ENCODE results near the gene TULP4.
A peak's percentile ranks its signal among the peaks of the same experiment; 100 is the strongest.
"Not testable (repeated sequence)": the region's sequence is repeated elsewhere in the genome, so short reads cannot be mapped to it uniquely, and the experiment has no call there.

Gene TULP4

DNA sequence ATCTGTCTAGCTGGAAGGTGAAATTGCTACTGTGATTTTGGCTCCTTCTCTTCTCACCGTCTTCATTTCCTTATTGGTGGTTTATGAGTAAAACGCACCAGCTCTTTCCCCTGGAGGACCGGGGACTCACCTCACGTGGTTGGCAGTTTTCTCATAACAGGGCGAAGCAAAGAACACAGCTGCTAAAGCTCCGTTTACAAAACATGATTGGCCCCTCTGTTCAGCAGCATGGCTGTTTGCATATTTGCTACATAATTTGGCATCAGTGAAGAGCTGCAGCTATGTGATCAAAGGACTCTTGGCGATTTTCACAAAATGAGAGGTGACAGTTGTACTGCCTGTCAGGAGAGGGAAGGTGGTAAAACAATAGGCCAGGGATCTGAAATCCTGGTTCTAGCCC lies 227.1 kb downstream of the TULP4 start:
- no peak for DNase-seq

DNA sequence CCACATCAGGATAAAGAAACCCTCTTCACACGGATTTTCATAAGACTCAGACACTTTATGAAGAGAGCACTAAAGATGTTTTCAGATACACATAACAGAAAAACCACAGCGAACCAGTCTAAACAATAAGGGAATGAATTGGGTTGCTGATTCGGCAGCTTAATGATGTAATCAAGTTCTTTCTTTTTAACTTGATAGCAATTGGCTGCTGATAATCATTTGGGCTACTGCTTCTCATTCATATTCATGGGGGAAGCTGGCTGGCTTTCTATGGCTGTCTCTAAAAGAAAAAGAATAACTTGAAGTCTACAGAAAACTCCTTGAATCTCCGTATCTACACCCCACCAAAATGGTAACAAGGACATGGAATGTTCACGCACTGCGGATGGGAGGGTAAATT lies 227.6 kb downstream of the TULP4 start:
- no peak for DNase-seq

DNA sequence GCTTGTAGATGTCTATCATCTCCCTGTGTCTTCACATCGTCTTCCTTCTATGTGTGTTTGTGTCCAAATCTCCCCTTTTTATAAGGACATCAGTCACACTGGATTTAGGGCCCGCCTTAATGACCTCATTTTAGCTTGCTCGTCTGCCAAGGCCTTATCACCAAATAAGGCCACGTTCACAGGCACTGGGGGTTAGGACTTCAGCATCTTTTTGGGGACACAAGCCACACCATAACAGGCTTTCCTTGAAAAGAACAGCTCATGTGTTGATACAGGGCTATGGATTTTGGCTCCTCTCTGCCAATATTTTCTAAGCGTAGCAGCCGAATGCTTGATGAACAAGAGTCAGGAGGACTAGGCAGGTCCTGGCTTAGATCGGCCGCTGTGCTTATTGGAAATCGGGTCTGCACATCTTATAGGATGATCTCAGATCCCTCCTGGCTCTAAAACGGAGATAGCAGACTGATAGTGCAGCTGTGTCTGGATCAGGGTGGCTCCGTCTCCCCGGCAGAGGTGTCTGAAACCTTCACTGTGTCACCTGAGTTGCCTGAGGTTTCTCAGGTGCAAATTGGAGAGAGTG lies 231.4 kb downstream of the TULP4 start:
- no peak for DNase-seq

DNA sequence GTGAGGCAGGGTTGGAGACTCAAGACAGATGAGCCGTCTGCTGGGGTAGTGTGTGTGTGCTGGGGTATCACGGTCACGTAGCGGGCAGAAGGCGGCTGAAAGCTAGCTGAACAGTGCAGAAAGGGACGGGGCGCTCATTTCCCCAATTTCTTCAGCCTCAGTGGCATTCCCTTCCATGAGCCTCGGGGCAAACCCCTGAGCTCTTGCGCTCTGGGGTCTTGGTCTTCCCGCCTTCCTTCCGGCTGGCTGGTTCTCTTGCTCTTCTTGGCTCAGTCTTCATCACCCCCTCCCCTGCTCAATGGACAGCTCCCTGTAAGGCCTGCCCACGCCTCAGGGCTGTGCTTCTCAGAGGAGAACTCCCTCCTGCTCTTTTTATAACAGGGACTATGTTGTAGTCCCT lies 232.2 kb downstream of the TULP4 start:
- DNase-seq, result no peak

DNA sequence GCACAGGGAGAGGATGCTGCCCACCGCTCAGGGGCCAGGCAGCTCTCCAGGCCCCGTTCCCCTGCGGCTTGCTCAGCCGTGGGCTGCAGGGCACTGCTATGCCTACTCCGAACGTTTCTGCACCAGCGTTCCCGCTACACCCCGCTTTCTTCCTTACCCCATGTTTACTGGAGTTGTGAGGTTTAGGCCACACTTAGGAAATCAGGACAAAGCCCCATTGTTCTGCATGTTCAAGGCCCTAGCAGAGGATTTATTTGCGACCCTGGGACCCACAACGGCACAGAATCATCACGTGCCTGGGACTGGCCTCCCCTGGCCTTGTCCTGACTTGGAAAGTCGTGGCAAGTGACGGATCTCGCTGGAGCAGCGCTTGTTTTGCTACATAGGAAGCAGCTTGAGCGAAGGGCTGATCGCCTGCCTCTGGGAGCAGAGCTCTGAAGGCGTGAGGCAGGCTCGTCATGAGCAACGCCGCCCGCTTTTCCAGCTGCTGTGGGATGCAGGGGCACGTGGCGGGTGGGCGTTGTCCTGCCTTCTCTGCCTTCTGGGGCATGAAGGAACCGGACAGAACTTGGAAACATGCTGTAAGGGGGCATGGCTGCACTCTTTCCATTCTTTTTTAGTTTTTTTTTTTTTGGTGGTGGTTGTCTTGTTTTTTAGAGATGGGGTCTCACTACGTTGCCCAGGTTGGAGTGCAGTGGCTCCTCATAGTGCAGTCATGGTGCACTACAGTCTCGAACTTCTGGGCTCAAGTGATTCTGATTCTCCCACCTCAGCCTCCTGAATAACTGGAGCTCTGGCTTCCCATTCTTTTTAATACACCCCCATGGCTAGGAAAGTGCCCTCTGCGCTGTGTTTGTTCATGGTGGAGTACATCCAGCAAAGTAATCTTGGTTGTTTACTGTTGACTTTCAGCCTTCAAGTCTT lies 233.0 kb downstream of the TULP4 start:
- no peak for DNase-seq

DNA sequence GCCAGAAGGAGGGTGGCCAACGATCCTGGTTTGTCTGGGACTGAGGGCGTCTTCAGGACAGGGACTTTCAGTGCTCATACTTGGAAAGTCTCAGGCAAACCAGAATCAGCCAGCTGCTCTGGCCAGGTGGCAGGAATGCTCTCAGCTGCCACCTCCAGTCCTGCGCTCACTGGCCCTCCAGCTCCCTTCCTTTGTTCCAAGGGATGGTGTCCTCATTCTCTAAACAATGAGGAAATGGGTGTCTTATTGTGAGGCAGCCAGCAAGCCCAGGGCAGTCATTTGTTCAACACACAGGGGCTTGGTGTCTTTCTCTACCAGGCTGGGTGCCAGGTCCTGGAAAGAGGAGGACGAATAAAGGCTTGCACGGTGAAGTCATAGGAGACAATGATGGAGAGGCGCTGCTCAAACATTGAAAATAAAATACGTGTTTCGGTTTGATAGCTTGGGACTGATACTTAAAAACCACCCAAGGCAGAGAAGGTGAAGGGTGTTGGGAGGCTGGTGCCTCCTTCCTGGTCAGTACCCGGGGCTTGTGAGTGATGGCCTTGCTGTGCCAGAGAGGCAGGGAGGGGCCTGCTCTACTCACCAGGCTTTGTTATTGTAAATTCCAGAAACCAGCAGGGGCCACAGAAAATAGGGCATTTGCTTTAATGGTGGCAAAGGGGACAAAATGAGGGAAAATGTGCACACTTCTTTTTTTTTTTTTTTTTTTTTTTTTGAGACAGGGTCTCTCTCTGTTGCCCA lies 236.3 kb downstream of the TULP4 start:
- no peak for DNase-seq

DNA sequence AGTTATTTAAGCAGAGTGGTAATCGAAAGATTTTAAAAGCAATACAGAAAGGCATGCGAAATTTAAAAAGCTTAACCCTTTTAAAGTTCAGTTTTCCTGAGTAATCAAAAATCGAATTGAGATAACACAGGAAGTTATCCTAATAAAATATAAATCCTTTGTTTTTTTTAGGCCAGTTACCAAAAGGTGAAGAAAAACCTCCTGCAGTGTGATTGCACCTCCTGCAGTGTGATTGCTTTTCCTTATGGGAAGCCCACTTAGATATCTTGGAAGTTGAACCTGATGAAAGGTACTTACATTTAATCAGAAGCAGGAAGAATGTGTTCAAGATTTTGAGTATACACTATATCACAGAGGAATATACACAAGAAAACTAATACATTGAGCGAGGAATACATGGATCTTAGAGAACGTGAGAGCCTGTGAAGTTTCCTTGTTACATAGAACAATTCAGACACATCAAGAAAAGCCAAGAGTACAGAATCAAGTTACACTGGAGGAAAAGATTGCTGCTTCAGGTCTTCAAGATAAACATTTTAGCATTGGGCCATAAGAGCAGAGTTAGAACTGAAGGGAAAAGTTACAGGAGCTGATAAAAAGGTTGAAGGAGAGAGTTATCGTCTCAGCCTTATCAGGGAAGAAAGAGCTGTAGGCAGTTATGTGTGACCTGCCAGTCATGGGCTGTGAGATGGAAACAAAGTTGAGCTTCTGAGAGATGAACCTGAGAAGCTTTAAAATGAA lies 240.0 kb downstream of the TULP4 start:
- no peak for DNase-seq

DNA sequence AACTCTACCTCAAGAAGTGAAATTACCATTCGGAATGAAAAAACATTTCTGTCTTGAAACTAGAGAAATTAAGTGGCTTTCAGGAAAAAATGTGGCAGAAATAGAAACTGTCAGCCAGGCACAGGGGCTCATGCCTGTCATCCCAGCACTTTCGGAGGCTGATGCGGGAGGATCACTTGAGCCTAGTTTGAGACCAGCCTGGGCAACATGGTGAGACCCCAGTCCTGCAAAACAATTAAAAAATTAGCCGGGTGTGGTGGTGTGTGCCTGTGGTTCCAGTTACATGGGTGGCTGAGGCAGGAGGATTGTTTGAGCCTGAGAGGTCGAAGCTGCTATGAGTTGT lies 240.5 kb downstream of the TULP4 start:
- no peak for DNase-seq

DNA sequence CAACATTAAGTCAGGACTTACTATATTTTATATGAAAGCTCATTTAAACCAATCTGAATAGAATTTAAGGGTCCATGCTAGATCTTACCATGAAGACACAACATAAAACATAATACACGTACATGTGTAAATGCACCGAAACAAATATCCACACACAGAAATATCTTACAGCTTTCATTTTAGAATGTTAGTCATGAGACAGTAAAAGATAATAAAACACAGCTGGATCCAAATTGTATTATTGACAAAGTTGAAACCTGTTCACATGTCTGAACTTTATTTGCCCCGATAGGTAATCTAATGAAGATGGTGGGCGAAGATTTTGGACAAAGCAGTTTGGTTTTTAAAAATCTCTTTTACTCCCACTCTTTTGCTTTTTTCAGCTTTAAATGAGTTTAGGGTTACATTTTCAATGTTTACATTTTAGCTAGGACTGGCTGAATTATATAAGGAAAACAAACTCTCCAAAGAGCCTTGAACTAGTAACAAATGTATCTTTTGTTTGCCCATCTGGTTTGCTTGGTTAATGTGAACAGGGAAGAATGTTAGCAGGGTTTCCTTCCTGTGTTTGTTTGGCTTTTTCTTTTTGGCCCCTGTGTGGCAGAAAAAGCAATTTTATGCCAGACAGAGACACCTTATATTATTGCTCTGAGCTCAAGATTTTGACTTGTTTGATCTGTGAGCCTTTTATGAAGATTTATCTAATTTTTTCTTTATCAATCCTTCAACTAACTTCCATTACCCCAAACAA lies 242.5 kb downstream of the TULP4 start:
- DNase-seq, result no peak

DNA sequence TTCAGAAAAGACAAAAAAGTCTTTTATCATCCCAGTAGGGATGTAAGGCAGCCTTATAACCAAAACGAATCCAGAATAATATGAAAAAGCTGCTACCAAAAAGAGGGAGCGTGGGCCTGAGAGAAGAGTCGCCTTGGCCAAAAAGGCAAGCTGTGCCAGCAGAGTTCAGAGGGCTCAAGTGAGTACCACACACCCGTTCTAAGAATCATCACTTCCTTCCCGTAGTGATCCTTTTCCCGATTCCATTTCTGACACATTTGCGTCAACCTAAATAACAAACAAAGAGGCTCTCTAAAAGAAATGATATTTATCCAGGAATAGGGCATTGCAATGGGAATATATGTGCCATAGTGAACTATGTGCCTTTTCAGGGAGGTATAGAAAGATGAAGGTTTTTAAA lies 243.8 kb downstream of the TULP4 start:
- DNase-seq, result no peak

DNA sequence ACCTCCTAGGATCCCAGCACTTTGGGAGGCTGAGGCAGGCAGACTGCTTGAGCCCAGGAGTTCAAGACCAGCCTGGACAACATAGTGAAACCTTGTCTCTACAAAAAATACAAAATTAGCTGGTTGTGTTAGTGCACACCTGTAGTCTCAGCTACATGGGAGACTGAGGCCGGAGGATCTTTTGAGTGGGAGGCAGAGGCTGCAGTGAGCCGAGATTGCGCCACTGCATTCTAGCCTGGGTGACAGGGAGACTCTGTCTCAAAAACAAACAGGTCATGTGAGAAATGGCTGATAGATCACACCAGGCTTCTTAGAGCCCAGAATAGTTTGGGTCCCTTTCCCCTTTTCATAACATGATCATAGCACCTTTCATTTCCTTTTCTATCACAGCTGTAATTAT lies 244.8 kb downstream of the TULP4 start:
- DNase-seq, result not testable (repeated sequence)

DNA sequence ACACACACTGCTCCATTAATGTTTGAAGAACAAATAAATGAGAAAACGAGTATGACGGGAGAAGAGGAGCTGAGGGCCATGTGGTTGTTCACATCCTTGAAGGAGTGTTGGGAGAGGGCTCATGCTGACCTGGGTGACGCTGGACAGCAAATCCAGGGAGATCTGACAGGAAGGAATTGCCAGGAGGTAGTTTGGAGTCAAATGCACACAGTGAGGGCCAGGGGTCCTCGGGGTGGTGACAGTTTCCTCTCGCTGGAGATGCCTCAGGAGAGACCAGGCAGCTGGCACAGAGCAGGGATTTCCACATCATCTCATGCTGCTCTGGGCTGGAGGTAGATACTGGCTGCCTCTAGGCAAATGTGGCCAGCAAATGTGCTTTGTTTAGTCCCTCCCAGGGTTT lies 245.7 kb downstream of the TULP4 start:
- no peak for DNase-seq

DNA sequence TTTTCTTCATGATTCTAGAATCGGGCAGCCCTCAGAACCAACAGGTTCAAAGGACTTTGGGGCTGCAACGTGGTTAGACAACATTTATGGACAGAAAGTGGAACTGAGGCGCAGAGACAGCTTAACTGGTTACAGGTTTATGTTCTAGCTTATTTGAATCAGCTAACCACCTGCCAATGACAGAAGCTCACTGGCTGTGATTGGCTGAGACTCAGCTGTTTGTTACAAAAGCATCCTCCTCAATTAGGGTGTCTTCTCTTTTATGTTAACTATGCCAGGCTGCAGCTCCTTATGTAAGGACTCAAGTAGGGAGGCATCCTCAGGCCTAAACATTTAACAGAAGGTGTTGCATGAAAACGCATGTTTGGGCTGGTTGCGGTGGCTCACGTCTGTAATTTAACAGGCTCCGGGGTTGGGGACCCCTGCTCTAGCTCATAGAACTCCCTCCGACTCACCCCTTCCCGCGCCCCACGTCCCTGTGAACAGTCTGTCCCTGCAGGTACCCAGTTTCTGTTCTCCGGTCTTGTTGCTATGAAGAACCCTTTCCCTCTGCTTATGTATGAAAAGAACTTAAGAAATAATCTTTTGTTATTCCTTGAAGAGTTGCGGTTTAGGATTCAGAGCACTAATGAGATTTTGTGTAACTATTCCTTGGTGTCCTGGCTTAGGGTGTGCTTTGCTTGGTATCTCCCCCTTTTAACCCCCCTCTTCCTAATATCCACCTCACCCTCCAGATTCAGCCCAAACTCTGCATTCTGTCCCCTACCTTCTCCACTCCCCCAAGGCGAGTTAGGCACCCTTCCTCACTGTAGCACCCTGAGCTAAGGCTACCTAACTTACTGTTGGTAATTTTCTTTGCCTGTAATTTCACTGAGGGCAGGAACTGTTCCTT lies 246.4 kb downstream of the TULP4 start:
- DNase-seq, result no peak

DNA sequence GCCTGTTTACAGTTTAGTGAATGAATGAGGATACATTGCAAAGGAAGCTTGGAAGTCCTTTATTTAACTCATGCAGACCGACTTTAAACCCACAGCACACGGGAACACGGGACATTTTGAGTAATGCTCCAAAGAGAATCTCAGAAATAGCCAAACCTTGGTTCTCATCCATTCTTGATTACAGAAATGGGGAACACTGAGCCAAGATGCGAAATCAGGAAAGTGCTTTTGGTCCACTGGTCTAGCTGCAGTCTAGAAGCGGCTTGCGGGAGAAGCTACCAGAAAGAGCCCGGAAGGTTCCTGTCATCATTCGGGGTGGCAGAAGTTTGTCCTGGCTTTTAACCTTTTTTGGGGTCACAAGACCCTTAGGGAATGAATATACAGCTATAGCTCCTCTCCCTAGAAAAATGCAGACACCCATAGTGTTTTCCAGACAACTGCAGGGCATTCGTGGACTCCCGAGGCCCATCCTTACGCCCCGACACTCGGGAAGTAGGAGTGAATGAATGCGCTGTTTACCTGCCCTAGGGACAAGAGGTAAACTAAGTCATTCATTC lies 247.2 kb downstream of the TULP4 start:
- no peak for DNase-seq

DNA sequence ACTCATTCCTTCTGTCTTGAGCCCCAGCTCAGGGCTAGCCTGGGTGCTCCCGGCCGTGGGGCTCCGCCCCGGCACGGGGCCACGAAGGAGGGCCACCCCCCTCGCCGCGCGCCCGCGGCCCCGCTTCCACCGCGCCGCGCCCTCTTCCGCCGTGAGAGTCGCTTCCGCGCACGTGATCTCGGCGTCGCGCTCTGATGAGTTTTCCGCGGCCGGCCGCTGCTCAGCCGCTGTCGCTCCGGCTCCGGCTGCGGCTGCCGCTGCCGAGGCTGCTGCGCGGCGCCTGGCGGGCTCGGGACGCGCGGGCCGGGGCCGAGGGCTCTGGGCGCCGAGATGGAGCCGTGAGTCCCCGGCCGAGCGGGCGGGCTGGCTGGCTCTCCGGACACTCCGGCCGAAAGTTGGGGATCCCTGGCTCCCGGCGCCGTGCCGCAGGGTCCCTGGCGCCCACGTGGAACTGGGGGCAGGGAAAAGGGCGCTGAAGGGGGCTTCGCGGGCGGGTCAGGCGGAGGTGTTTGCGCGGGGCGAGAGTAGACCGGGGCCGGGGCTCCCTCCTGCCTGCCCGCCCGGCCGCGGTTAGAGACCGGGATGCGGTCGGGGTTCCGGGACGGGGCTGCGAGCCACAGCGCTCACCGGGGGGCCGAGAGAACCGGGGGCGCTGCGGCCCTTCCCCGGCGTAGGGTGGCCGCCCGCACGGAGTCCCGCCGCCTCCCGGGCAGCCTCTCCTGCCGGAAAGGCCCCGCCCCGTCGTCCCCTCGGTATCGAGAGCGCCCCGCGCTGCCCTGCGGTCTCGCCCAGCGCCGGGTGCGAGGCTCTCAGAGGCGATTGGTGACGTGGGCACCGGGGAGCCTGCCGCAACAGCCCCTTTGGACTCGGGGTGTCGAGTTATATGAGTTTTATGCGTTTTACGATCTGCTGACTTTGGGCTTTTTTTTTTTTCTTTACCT lies 247.9 kb downstream of the TULP4 start, which contains the start of gene TMEM181:
Gene TMEM181, plus strand, starts transcription at position 197 of the 941 bp plus-strand sequence. Its CDS starts 134 bp downstream, at position 331.
- peak; percentile 82 to 83 for DNase-seq

DNA sequence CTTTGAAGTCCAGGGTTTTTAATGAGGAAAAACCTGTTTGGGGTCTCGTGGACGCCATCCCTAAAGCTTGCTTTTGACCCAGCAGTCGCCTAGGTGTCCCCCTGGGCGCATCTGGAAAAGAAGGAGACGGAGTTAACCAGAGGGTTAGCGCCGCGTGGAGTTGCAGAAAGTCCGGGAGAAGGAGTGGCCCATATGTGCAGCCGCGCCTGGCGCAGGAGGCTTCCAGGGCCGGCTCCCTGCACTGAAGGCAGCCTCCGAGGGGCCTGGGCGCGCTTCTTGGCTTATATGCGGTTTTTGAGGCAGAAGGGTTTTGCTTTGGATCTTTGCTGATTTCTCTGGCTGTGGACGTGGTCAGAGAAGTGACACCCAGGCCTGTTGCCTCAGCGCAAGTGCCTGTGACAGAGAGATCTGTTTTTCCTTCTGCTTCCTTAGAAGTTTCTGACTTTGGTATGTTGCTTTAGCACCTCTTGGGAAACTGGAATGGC lies 248.6 kb downstream of the TULP4 start:
- peak in 1 of 2 donors; percentile 16 for DNase-seq
